ENCODE results near the gene EVX2.

EVX2 gene

GRCh38 chr2:176082824-176083751, 674 bp downstream of the EVX2 start:
- no peak for DNase-seq (ENCODE audit: low spot score)

- no peak for DNase-seq (ENCODE audit: low spot score)
These were observed 1.3 kb downstream of the EVX2 start for GRCh38 chr2:176082525-176082823.

GRCh38 chr2:176081837-176082524, 1.8 kb downstream of the EVX2 start:
- no peak for DNase-seq (ENCODE audit: low spot score)

GRCh38 chr2:176081376-176081836, 2.4 kb downstream of the EVX2 start:
- no peak for DNase-seq (ENCODE audit: low spot score)

- DNase-seq (ENCODE audit: low spot score), result no peak
These were observed 3.0 kb downstream of the EVX2 start for GRCh38 chr2:176080540-176081375.

- peak; percentile 26 for DNase-seq (ENCODE audit: low spot score)
These were observed 3.8 kb downstream of the EVX2 start for GRCh38 chr2:176079831-176080539.

GRCh38 chr2:176079285-176079830, 4.4 kb downstream of the EVX2 start:
- no peak for DNase-seq (ENCODE audit: low spot score)

GRCh38 chr2:176078541-176079284, 5.0 kb downstream of the EVX2 start:
- DNase-seq (ENCODE audit: low spot score), result no peak

GRCh38 chr2:176076796-176077195, 7.0 kb downstream of the EVX2 start:
- no peak for DNase-seq (ENCODE audit: low spot score)

- DNase-seq (ENCODE audit: low spot score), result no peak
These were observed 7.7 kb downstream of the EVX2 start for GRCh38 chr2:176076063-176076462.

- DNase-seq (ENCODE audit: low spot score), result no peak
These were observed 8.3 kb downstream of the EVX2 start for GRCh38 chr2:176075481-176075880.

- DNase-seq (ENCODE audit: low spot score), result no peak
These were observed 8.8 kb downstream of the EVX2 start for GRCh38 chr2:176074919-176075425.

GRCh38 chr2:176072951-176073904, 10.5 kb downstream of the EVX2 start:
- DNase-seq (ENCODE audit: low spot score), result no peak

- no peak for DNase-seq (ENCODE audit: low spot score)
These were observed 11.5 kb downstream of the EVX2 start for GRCh38 chr2:176072292-176072669.

GRCh38 chr2:176071330-176072291, 12.2 kb downstream of the EVX2 start:
- DNase-seq (ENCODE audit: low spot score), result no peak

- no peak for DNase-seq (ENCODE audit: low spot score)
These were observed 15.3 kb downstream of the EVX2 start for GRCh38 chr2:176068419-176068832.

- DNase-seq (ENCODE audit: low spot score), result no peak
These were observed 16.0 kb downstream of the EVX2 start for GRCh38 chr2:176067589-176068418.
